ENCODE measurements around the gene MEIS2. TPM values are rescaled to one million over a fixed set of nuclear protein-coding genes. Genes with fewer than 3 reads are reported as not detected.

The MEIS2 gene
- total RNA-seq, 1 experiment from 2014 or later, result 98.3 TPM

DNA sequence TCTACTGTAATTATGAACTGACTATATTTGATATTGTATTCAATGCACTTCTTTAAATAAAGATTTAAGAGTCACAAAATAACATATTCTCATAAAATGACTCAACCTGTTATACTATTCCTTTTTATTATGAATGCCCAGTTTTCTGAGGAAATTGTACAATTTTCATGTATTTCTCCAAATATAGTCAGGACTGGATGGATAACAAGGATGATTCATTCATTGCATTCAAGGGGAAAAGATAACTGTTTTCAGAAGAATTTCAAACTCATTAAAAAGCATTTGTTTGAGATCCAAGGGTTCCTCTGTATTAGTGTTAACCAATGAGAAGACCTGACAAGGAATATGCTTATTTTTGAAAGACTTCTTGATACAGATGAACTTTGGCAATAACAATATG is 163.7 kb downstream of the MEIS2 start:
- no peak for DNase-seq (ENCODE audit: low spot score)

DNA sequence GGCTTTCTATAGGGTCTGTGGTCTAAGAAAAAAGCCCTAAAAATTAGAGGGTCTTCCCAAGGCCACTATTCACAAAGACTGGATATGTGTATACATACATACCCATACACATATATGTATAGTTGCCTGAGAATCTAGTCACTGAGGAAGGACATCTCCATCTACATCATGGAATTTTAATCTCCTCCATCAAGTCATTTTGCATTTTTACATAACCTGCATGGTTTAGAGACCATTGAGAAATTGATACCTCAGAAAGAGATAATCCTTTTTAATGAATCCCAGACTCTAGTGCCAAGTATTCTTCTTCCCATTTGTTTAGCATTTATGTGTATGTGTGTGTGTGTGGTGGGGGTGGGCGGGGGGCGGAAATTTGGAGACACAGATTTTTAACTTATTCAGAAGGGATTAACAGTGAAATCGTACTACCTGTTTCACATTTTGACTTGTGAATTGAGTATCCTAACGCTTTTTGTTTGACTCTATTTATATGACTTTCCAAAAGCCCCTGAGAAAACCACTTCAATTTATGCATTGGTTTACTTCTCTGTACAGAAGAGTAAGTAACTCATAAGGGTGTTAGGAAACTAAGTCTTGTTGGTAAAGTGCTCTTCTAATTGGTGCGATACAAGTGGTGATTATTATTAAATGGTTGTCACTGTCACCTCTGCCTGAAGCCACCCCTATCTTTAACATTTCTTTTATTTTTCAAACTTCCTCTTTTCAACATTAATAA is 166.9 kb downstream of the MEIS2 start:
- no peak for DNase-seq (ENCODE audit: low spot score)

DNA sequence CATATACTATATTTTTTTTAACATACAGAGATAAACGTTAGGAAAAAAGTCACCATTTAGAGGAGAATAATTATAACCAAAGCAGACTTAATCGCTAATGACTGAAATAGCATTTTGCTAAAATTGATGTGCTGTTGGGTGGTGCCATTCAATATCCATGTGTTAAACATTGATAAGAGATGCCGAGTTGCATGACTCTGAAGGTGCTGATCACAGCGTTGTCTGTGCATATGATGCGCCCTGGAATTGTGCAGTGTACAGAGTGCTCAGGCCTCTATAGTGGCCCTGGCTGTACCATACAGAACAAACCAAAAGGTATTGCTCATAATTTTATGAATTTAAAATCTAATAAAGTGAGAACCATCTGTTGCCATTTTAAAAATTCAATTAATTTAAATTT is 168.3 kb downstream of the MEIS2 start:
- no peak for DNase-seq (ENCODE audit: low spot score)

DNA sequence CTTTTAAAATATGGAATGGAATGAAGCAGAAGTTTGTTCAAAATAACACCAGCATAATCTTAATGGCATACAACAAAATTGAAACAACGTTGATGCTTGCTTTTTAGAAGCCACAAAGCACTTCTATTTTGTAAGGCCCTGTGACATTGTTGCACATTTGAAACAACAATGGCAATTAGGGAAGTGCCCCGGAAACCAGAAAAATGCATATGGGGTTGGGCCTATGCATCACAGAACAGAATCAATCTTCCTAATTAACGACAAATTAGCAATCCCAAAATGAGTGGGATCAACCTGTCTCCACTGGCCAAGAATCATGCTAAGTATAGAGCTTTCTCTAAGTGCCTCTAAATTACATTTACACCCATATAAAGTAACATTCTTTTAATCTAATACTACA is 168.9 kb downstream of the MEIS2 start:
- no peak for DNase-seq (ENCODE audit: low spot score)

DNA sequence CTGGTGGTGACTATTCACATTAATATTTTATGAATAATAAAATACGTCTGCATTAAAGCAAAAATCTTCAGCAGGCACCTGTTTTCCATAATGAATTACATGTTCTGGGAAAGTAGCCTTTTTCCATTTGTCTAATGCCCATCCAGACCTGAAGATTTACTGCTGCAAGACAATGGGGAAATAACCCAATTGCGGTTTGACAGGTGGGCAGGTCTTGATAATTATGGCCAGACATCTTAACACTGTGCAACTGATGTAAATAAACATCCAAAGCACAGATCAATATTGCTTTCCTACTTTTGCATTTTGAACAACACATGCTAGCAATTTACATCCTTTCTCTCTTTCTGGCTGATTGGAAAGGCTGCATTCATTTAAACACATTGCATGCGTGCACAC is 173.9 kb downstream of the MEIS2 start:
- no peak for DNase-seq (ENCODE audit: low spot score)

DNA sequence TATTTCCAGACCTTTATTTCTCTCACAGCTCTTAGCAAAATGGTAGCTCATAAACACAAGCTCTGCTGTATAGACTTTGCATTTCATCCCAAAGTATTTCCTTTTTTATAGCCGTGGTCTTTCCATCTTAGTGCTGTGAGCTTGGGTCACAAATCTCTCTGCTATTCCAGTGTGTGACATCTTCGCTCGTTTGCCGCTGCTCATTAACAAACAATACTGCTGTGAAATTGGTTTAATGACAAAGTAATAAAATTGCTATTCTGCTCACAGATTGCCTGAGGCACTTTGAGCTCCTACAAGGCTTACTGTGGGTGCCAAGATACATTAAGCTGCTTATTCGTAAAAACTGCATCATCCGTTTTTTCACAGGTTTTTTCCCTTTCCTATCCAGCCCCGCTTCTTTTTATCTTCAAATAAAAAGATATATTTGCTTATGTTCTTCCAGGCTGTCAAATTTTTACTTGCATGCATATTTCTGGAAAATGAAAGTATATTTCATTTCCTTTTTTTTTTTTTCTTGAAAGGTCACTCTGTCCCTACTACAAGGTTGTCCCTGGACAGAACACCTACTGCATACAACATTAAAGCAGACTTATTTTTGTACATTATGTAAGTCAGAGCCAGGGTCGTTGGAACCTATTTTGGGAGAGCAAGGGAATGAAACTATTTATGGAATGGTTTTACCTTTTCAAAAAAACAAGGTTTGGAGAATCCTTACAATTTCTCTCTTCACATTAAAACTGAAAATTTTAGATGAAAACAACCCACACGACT is 174.5 kb downstream of the MEIS2 start:
- no peak for DNase-seq (ENCODE audit: low spot score)

DNA sequence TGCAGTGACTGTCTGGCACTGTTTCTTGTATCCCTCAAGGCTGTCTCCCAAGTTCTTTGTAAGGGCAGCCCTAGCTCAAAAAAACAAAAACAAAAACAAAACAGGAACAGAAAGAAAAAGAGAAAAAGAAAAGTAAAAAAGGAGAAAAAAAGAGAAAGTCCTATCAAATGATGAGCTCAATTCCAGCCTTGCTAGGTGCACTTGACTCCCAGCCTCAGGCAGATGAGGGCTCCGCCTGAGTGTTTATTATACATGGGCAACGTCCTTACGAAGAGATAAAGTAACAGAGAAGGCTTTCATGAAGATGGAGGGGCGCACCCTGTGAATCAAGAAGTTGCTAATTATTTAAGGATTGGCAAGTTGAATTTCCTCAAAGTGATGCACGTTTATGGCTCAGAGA is 175.3 kb downstream of the MEIS2 start:
- DNase-seq (ENCODE audit: low spot score), result no peak

DNA sequence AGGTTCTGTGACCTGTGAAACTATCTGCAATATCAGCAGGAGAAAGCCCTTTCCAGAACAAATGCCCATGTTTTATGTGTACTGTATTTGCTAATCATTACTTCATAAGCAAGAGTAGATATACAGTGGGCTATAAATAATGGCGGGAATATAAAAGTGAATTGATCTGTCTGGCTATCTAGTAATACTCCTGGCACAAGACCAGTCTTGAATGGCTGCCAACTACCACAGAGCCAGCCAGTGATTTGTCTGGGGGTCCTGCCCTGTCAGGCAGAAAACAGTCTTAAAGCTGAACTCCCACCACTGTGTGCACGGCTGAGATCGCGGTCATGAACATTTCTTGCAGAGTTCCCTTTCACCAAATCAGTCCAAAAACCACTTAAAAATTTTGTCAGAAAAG is 176.3 kb downstream of the MEIS2 start:
- no peak for DNase-seq (ENCODE audit: low spot score)

DNA sequence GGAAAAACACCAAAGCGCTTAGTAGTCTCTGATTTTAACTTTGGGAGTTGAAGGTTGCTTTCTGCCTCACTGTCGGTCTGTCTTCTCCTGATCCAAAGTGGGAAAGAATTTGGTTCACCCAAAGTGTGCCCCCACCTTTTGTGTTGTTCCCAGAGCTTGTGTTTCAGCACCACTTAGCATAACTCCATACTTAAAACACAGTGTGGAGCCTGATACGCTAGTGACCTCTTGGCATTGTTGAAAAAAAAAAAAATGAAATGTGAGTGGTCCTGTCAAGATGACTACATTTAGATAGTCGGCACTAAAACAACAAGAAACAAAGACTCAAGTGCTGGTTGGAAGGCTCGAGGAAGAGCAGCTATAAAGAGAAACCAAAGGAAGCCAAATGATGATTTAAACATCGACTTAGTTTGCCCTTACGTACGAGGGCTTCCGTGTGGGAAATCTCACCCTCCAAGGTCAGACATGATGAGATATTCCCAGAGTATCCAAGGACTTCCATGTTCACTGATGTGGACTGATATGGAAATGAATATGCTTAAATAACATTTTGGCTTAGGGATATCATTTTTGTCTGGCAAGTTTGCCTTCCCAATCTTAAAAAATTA is 178.8 kb downstream of the MEIS2 start:
- no peak for DNase-seq (ENCODE audit: low spot score)

DNA sequence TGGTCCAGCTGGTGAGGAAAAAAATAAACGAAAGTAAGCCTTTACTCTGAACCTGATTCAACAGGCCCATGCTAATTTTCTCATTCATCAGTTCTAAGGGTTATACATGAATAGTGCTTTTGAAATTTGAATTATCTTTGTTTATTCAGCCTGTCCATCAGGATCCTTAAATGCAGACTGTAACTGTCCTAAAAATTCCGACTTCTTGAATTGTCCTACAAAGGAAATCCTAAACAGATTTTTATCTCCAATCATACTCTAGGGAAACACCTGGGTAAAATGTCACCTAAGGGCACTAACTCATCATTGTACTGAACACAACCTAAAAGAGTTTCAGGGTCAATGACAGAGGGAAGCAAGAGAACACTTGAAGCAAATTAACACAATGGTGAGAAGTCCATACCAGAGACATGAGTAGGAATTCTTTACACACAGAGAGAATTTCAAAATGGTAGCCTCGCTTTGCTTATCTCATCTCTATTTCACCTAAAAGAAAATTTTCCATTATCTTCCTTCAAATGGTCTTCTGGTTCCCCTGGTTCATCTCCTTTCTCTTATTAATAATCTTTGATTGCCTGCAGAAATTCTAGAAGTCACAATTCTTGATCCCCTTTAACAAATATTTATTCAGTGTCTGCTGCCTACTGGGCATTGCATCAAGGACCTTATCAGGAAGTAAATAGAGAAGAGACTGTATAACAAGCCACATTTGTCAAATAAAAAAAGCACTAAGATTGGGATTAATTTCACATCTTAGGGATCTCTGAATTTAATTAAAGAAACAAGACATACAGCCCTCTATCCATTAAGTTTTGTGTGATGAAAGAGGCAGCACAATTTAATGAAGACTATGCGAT is 182.7 kb downstream of the MEIS2 start:
- DNase-seq (ENCODE audit: low spot score), result no peak

DNA sequence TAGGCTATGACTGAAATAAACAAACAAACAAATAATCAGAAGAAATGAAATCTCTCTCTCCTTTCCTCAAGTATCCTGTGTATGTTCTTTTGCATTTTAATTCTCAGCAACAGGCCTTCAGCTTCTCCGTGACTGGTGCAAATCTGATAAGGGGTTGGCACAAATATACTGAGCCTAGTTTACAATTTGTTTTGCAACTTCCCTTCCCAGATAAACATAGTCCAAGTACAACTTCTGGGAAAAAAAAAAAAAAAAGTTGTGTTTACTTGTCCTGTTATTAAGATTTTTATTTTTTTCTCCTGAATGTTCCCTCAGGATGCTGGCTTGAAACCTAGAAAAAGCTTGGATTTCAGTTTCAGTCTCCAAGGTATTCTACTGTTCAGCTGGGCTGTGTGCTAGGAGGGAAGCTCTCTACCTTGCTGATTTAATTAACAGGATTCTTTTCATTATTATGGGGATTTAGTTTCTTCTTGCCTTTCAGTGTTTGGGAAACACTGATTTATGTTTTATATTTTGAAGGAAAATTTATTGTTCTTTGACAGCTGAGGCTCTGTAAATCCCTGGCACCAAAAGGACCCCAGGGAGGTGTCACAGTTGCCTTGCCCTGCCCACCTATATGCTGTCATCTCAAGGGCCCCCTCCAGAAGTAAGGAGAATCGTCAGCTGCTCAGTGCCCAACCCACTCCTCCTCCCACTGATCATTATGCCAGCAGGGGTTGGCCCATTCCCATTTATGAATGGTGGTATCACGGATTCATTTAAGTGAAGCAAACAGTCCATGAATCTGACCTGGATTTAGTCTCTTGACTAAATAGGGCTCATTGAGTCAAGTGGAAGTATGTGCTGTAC is 185.2 kb downstream of the MEIS2 start:
- DNase-seq (ENCODE audit: low spot score), result no peak

DNA sequence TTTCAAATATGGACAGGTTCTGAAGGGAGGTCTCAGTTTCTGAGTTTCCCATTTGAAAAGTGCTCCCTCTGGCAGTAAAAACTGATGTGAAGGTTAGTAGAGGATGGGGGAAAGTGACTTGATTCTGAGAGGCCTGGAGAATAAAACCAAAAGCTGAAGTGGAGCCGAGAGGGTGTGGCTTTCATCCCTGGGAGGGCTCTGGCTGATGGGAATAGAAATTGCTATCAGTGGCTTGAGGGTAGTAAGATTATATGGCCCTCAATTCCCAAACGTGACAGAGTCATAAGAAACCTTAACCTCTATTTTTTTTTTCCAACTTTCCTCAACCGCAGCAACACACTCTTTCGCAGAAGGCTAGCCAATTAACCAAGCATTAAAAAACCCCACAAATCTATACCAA is 185.9 kb downstream of the MEIS2 start:
- DNase-seq (ENCODE audit: low spot score), result no peak

DNA sequence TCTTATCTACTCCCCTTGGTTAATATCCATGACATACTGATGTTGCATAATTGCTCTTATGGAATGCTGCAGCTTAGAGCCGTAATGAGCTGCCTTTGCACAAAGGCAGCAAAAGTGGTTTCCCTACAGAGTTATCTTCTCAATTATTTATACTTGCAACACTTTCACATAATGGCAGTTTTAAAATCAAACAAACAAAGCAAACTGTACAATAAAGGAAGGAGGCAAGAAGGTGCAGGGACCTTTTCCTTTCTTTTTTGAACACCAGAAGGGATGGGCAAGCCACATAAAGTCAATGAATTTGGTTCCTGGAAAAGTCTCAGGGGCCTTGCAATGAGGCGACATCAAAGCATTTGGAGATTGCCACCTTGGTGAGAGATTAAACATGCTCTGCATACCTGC is 188.0 kb downstream of the MEIS2 start:
- DNase-seq (ENCODE audit: low spot score), result no peak

DNA sequence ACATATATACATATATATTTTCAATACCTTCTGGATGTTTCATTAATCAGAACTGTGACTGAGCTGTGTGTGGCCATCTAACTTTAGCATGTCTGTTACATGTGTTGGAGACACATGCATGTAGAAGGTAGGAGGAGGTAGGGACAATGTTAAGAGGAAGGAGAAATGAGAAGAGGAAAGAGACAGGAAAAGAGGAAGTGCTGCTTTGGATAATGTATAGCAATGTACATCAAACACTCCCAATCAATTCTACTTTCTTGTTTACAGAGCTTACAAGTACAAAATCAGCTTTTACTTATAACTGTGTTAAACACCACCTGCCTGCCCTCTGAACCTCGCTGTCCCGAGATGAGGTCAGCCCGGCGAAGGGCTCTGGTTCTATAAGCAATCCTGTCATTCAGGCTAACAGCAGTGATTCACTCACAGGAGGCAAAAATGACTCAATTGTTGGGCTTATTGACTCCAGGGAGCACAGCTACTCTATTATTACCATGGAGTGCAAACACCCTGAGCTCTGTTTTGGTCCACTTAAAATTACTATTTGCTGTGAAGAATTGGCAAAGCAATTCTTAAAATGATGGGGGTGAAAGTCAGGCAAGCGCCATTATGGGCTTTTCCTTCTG is 188.9 kb downstream of the MEIS2 start:
- no peak for DNase-seq (ENCODE audit: low spot score)

DNA sequence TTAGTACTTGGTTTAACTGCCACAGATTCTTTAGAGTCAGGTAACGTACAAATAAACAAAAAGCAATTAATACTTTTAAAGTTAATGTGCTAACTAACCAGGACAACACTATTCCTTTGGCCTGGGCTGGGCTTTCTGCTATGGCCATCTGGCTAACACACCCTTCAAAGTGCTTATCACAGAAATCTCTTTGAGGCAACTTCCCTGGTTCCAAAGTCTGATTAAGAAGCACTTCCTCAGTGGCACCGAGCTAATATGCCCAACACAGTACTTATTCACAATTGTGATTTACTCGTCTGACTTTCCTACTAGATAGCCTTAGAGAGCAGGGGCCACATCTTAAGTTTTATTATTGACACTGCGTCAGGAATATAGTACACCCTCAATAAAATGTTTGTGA is 191.4 kb downstream of the MEIS2 start:
- no peak for DNase-seq (ENCODE audit: low spot score)

DNA sequence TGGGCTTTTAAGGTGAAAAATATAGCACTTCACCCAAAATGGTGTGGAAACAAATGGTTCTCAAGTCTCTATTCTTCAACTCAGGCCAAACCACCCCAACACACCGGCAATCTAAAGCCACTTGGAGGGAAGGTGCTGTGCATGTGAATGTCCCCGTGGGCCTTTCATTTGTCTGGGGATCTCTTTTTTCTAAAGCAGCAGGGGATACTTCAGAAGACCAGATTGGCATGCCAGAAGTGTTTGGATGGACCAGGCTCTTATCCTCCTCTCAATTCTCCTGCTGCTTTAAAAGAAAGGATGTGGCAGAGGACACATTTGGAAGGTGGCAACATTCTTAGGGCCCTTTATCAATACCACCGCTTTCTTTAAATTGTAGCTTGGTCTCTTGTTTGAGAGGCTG is 193.1 kb downstream of the MEIS2 start:
- DNase-seq (ENCODE audit: low spot score), result no peak

DNA sequence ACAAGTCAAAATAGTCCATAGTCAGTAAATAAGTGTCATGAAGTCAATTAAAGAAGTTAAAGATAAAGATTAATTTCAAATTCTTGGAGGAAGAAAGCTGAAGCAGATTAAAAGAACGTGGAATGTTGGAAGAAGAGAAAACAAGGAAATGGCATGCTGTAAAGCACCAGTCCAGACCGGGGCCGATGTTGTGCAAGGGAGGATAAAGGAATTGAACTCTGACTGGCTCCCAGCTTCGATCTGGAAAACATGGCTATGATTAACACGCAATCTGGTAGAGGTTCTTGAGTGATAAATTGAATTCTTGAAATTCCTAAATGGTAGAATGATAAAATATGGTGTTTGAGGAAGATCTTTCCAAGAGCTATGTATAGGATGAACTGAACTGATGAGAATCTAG is 194.4 kb downstream of the MEIS2 start:
- DNase-seq (ENCODE audit: low spot score), result no peak

DNA sequence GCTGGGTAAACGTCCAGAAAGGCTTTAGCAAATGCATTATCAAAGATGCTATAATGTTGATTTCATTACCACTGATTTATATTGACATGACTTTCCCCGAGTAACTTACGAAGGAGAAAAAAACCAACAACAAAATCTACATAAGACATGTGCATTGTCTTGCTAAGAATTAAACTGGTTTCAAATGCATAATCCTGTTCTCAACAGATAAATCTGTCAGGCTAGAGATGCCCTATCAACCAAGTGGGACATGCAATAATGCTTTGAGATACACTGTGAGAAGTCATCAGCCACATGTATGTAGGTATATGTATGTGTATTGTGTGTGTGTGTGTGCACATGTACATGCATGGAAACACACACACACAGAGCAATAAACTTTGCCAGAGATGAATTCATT is 195.6 kb downstream of the MEIS2 start:
- no peak for DNase-seq (ENCODE audit: low spot score)

DNA sequence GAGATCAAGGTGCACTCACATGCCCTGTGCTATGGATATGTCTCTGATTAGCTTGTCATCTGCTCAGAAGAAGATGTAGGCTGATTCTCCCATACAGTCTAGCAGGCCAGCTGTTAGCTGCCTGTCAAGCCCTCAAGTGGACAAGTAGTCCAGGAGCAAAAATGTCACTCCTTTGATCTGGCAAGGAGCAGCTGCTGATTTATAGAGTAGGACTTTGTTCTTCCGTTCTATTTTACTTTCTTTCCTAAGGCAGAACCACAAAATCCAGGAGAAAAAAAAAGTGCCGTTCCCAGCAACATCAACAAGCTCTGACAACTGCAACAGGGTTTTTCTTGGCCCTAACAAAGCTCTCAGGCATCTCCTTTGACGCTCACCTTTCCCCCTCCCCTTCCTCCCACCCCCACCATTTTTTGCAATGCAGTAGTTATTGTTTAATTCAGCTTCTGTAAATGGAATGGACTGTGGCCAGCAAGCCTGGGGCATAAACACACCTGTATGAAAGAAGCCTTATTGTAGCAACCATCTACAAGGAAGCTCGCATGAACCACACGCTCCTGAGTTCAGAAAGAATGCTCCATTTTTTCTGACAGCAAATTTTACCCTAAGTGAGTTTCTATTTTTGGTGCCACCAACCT is 196.3 kb downstream of the MEIS2 start:
- DNase-seq (ENCODE audit: low spot score), result no peak

DNA sequence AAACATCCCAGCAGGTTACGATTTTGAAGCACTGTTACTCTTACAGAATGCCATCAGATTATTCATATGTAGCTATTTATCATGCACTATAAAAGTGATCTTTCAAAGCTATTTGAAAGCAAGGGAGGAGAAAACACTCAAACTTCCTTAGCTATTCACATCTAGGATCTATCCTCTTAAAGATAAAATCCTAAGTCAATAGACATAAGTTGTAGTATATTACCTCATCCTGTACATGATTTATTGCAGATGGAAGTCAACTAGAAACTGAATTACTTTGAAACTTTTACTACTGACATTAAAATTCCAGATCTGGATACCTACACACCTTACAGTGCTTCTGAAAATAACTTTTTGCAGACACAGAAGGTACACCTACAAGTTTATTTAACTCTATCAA is 197.2 kb downstream of the MEIS2 start:
- DNase-seq (ENCODE audit: low spot score), result no peak

Measured in A172 (cell line).